ENCODE data around the gene CEP131. TPM values are rescaled to one million over a fixed set of nuclear protein-coding genes. Genes with fewer than 3 reads are reported as not detected.

CEP131 gene
- total and polyA plus RNA-seq, 2 of the 8 experiments (the other 6 are each of a cell fraction or from before 2014, with no cell fraction given): 5.9 to 23.2 TPM

DNA sequence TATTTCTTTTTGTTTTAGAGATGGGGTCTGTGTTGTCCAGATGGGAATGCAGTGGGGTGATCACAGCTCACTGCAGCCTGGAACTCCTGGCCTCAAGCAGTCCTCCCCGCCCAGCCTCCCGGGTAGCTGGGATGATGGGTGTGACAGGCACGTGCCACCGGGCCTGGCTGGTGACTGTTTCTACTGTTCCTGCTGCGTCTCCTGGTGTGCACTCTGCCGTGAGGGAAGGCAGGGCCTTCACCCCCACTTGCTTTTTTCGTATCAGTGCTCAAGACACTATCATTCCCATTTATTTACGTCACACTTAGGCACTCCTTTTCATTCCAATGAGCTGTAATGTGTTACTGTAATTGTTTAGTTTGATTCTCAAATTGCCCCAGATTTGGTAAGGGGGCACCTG lies 82.7 kb downstream of the CEP131 start (continued):
- TF ChIP-seq RNF2 (IDR thresholded peaks at IDR 0.05; ENCODE audit: borderline replicate concordance, low read depth, low read length, missing control alignments, poor library complexity, severe bottlenecking) (no peak), SIN3A (conservative IDR thresholded peaks at IDR 0.05 in 1 of 2, IDR thresholded peaks at IDR 0.05 in 1 of 2; ENCODE audit: low read depth in 1 of 2, low read length in 2 of 2) (no peak), JUN (IDR thresholded peaks at IDR 0.05; ENCODE audit: low read depth, low read length) (no peak), GABPA (IDR thresholded peaks at IDR 0.05; ENCODE audit: borderline replicate concordance, insufficient read depth, low read length) (no peak), ASH2L (IDR thresholded peaks at IDR 0.05; ENCODE audit: low read length) (no peak)

Other genes with a start within 250 kb of the CEP131 start
- gene CHMP6, start 231.1 kb downstream of the CEP131 start, total RNA-seq (2021; fragmentation: NEBNext Ultra II Directional; extraction: Animal tissue kit (Norgen Biotek cat#: 25700)): 15.7 and 16.0 TPM in 2 replicates
- gene CHMP6, start 231.1 kb downstream of the CEP131 start, polyA plus RNA-seq (2011; rRNA removed): 24.3 and 28.9 TPM in 2 replicates
- 18.4 and 22.8 TPM in 2 replicates for gene BAIAP2, start 187.8 kb downstream of the CEP131 start, total RNA-seq (2021; fragmentation: NEBNext Ultra II Directional; extraction: Animal tissue kit (Norgen Biotek cat#: 25700))
- gene BAIAP2, start 187.8 kb downstream of the CEP131 start, polyA plus RNA-seq (2011; rRNA removed): 10.0 and 19.8 TPM in 2 replicates
- gene PVALEF, start 57.5 kb downstream of the CEP131 start, total RNA-seq (2021; fragmentation: NEBNext Ultra II Directional; extraction: Animal tissue kit (Norgen Biotek cat#: 25700)): not detected in 2 replicates
- 0.03 and 0.05 TPM in 2 replicates for gene PVALEF, start 57.5 kb downstream of the CEP131 start, polyA plus RNA-seq (2011; rRNA removed)
- 3.2 and 3.5 TPM in 2 replicates for gene AATK, start 56.7 kb downstream of the CEP131 start, total RNA-seq (2021; fragmentation: NEBNext Ultra II Directional; extraction: Animal tissue kit (Norgen Biotek cat#: 25700))
- gene AATK, start 56.7 kb downstream of the CEP131 start, polyA plus RNA-seq (2011; rRNA removed): 1.7 and 3.6 TPM in 2 replicates
- 22.9 and 26.0 TPM in 2 replicates for gene TEPSIN, start 16.1 kb upstream of the CEP131 start, total RNA-seq (2021; fragmentation: NEBNext Ultra II Directional; extraction: Animal tissue kit (Norgen Biotek cat#: 25700))
- gene TEPSIN, start 16.1 kb upstream of the CEP131 start, polyA plus RNA-seq (2011; rRNA removed): 28.0 and 59.8 TPM in 2 replicates
- gene NDUFAF8, start 16.4 kb upstream of the CEP131 start, total RNA-seq (2021; fragmentation: NEBNext Ultra II Directional; extraction: Animal tissue kit (Norgen Biotek cat#: 25700)): 48.9 and 60.2 TPM in 2 replicates
- 91.1 and 95.6 TPM in 2 replicates for gene NDUFAF8, start 16.4 kb upstream of the CEP131 start, polyA plus RNA-seq (2011; rRNA removed)
- 35.7 and 41.0 TPM in 2 replicates for gene SLC38A10, start 72.3 kb upstream of the CEP131 start, total RNA-seq (2021; fragmentation: NEBNext Ultra II Directional; extraction: Animal tissue kit (Norgen Biotek cat#: 25700))
- gene SLC38A10, start 72.3 kb upstream of the CEP131 start, polyA plus RNA-seq (2011; rRNA removed): 26.4 and 44.4 TPM in 2 replicates
- 0.58 and 0.71 TPM in 2 replicates for gene BAHCC1, start 172.5 kb upstream of the CEP131 start, total RNA-seq (2021; fragmentation: NEBNext Ultra II Directional; extraction: Animal tissue kit (Norgen Biotek cat#: 25700))
- gene BAHCC1, start 172.5 kb upstream of the CEP131 start, polyA plus RNA-seq (2011; rRNA removed): 0.26 and 0.61 TPM in 2 replicates

All from H1 (cell line).